CD14-positive monocyte (primary cell): ENCODE data around the gene DPP6. TPM values are rescaled to one million over a fixed set of nuclear protein-coding genes. Genes with fewer than 3 reads are reported as not detected.

ENCODE experiments used
- DNase-seq, 3 donors: peaks; one replicate each; pipeline ENCODE4 v3.0.0-alpha.2; 2011 to 2022
- H2AFZ ChIP-seq: 2 replicates; pipeline ENCODE4 v1.6.0; 2012; ENCODE audit warnings: mild to moderate bottlenecking, low read depth, low read length, inconsistent platforms; ENCODE audit not compliant: insufficient read depth, poor library complexity, severe bottlenecking
- H3K27ac ChIP-seq, 2 donors: 1 replicate in 1 of 2; 2 replicates in 1 of 2; pipeline ENCODE4 v1.5.1; 2012 to 2013; ENCODE audit warnings: low read length in 2 of 2, control low read depth in 1 of 2, inconsistent platforms in 1 of 2, low read depth in 1 of 2, mild to moderate bottlenecking in 1 of 2
- H3K27me3 ChIP-seq, 2 donors: one replicate each; pipeline versions ENCODE4 v1.6.0 to v1.6.1; 2011 to 2013; ENCODE audit warnings: low read length in 2 of 2; ENCODE audit not compliant: control insufficient read depth in 2 of 2, insufficient read depth in 2 of 2
- H3K36me3 ChIP-seq, 2 donors: replicated peaks in 1 of 2; 1 replicate in 1 of 2; 2 replicates in 1 of 2; pipeline versions ENCODE4 v1.5.1 to v1.6.1; 2012 to 2013; ENCODE audit warnings: low read length in 2 of 2, control low read depth in 1 of 2, inconsistent platforms in 1 of 2, mild to moderate bottlenecking in 1 of 2; ENCODE audit not compliant: insufficient read depth in 2 of 2, control insufficient read depth in 1 of 2
- H3K4me1 ChIP-seq, 2 donors: 1 replicate in 1 of 2; 2 replicates in 1 of 2; pipeline versions ENCODE4 v1.5.1 to v1.6.1; 2012 to 2013; ENCODE audit warnings: low read length in 2 of 2, control low read depth in 1 of 2, inconsistent platforms in 1 of 2, mild to moderate bottlenecking in 1 of 2, moderate library complexity in 1 of 2; ENCODE audit not compliant: insufficient read depth in 2 of 2, control insufficient read depth in 1 of 2
- H3K4me2 ChIP-seq: replicated peaks from 2 replicates; pipeline ENCODE3; 2012; ENCODE audit warnings: low read length, moderate library complexity, mild to moderate bottlenecking; ENCODE audit not compliant: poor library complexity, severe bottlenecking; ENCODE audit errors: extremely low read depth
- H3K4me3 ChIP-seq, 3 experiments: fragments of 200-600 bp in 1 of 3; sonication (generic) in 1 of 3; replicated peaks in 1 of 3; 1 replicate in 2 of 3; 2 replicates in 1 of 3; pipeline ENCODE4 v1.5.1; 2011 to 2013; ENCODE audit warnings: low read length in 3 of 3, mild to moderate bottlenecking in 3 of 3, control low read depth in 2 of 3, low read depth in 2 of 3, inconsistent platforms in 1 of 3, moderate library complexity in 1 of 3
- H3K79me2 ChIP-seq: 2 replicates; pipeline ENCODE4 v1.6.0; 2012; ENCODE audit warnings: mild to moderate bottlenecking, control low read depth, inconsistent platforms, low read length, moderate library complexity; ENCODE audit not compliant: insufficient read depth
- H3K9ac ChIP-seq: 2 replicates; pipeline ENCODE4 v1.6.0; 2017; ENCODE audit warnings: low read length, mild to moderate bottlenecking; ENCODE audit not compliant: insufficient read depth, poor library complexity, severe bottlenecking
- H3K9me3 ChIP-seq, 2 donors: replicated peaks in 1 of 2; 1 replicate in 1 of 2; 2 replicates in 1 of 2; pipeline versions ENCODE4 v1.5.1 to v1.6.1; 2012 to 2013; ENCODE audit warnings: low read length in 2 of 2, control low read depth in 1 of 2; ENCODE audit not compliant: control insufficient read depth in 1 of 2, insufficient read depth in 1 of 2
- H4K20me1 ChIP-seq: 2 replicates; pipeline ENCODE4 v1.6.0; 2012; ENCODE audit warnings: mild to moderate bottlenecking, low read length, control low read depth, moderate library complexity; ENCODE audit not compliant: insufficient read depth
- H3K27ac Mint-ChIP-seq, 7 donors: one replicate each; pipeline ENCODE4 v1.8.0; 2020; ENCODE audit warnings: mild to moderate bottlenecking in 7 of 7, mixed read lengths in 7 of 7, moderate library complexity in 6 of 7, inconsistent platforms in 2 of 7
- H3K27me3 Mint-ChIP-seq, 3 donors: one replicate each; pipeline ENCODE4 v1.8.0; 2021 to 2022; ENCODE audit warnings: low read depth in 3 of 3, mild to moderate bottlenecking in 3 of 3, mixed read lengths in 3 of 3, moderate library complexity in 3 of 3, inconsistent platforms in 1 of 3
- H3K36me3 Mint-ChIP-seq, 2 donors: one replicate each; pipeline ENCODE4 v1.8.0; 2020; ENCODE audit warnings: mixed read lengths in 2 of 2, inconsistent platforms in 1 of 2, mild to moderate bottlenecking in 1 of 2
- H3K4me1 Mint-ChIP-seq: one replicate; pipeline ENCODE4 v1.8.0; 2020; ENCODE audit warnings: mild to moderate bottlenecking, mixed read lengths
- H3K4me3 Mint-ChIP-seq, 2 donors: one replicate each; pipeline ENCODE4 v1.8.0; 2020; ENCODE audit warnings: mild to moderate bottlenecking in 2 of 2, mixed read lengths in 2 of 2, moderate library complexity in 1 of 2
- H3K9me3 Mint-ChIP-seq, 7 donors: one replicate each; pipeline ENCODE4 v1.8.0; 2020 to 2022; ENCODE audit warnings: mixed read lengths in 7 of 7, mild to moderate bottlenecking in 6 of 7, moderate library complexity in 6 of 7, inconsistent platforms in 2 of 7
- WGBS: methylation state at CpG from one replicate; pipeline ENCODE4 v1.1.5; 2013; ENCODE audit warnings: missing lambda C conversion rate; ENCODE audit not compliant: insufficient coverage; 5-methylcytosine and 5-hydroxymethylcytosine counted together
- intact Hi-C, 2 donors: fragments of 100-400 bp; cut with micrococcal nuclease; formaldehyde crosslinking; loops; one replicate each; pipeline versions ENCODE4 v1.15.0 to v1.15.1; 2023
- polyA plus RNA-seq, 3 donors: library from polyadenylated mRNA; depleted of rRNA in 1 of 3; unstranded in 2 of 3; stranded (reverse) in 1 of 3; fragments of 300-500 nt in 2 of 3; fragments of >200 nt in 1 of 3; fragmentation: Illumina TruSeq in 2 of 3; gene quantifications; 1 replicate in 2 of 3; 2 replicates in 1 of 3; pipeline ENCODE4 v1.2.3, GENCODE V29; 2012 to 2021
- TF ChIP-seq, protein P1 (sequence below): fragments of 200-600 bp; IDR thresholded peaks from one replicate; pipeline ENCODE4 v1.8.0; 2022; ENCODE audit warnings: antibody characterized with exemption, mild to moderate bottlenecking

Gene DPP6
- polyA plus RNA-seq, 3 donors: not detected

DNA sequence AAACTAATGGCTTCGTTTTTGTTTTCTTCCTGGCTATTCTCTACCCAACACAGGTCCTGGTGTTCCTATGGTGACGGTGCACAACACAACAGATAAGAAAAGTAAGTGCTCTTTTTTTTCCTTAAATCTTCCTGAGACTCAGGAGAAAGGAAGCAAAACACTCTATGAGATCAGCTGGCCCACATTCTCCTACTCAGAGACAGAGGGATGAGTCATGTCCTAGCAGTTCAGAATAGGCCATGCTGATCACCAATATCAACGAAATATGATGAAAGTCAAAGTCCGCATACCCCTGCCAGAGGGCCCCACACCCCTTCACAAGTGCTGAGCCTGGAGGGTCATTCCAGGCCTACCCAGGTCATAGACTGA, 801.5 kb downstream of the DPP6 start:
- peaks cover 2 to 4% (median 2%) of the 10 kb centered on the region in 3 donors for H3K27me3 Mint-ChIP-seq
- H3K9me3 ChIP-seq: peaks cover 8 to 23% of the 10 kb centered on the region in 2 donors

DNA sequence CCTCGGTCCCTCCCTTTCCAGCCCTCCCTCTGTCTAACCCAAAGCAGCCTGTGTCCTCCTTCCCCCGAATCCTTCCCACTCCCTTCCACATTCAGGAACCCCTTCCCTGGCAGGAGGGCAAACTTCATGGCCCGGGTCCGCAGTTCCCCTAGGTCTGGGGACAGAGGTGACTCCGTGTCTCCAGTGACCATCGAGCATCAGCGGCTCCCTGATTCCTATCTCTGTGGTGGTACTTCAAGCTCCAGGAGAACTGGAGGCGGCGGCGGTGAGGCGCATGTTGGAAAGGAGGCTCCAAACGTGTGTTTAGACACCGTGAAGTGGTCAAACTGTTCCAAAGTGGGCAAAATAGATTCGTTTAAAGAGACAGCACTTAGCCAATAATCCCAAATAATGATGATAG, 802.6 kb downstream of the DPP6 start:
- H3K27me3 Mint-ChIP-seq: peaks cover 0 to 4% (median 2%) of the 10 kb centered on the region in 3 donors
- H3K36me3 Mint-ChIP-seq: no peaks in the 10 kb centered on the region
- H3K27ac Mint-ChIP-seq: no peak overlapping the region
- H3K4me3 ChIP-seq: no peak overlapping the region
- no peaks in the 10 kb centered on the region for H3K36me3 ChIP-seq
- H3K9ac ChIP-seq: no peak overlapping the region
- no peak overlapping the region for H2AFZ ChIP-seq
- H3K9me3 Mint-ChIP-seq: peaks cover 6 to 26% (median 10%) of the 10 kb centered on the region in 7 donors
- DNase-seq: no peak
- H4K20me1 ChIP-seq: no peaks in the 10 kb centered on the region
- H3K4me1 ChIP-seq: no peaks in the 10 kb centered on the region
- no peak overlapping the region for H3K4me2 ChIP-seq
- no peak overlapping the region for H3K27ac ChIP-seq
- WGBS: 96% methylated on average over 6 of the region's 14 CpGs
- no peak overlapping the region for H3K4me3 Mint-ChIP-seq
- H3K79me2 ChIP-seq: no peaks in the 10 kb centered on the region
- H3K9me3 ChIP-seq: peaks cover 8 to 23% of the 10 kb centered on the region in 2 donors
- intact Hi-C loops: no loop called here
- TF ChIP-seq, protein P1, sequence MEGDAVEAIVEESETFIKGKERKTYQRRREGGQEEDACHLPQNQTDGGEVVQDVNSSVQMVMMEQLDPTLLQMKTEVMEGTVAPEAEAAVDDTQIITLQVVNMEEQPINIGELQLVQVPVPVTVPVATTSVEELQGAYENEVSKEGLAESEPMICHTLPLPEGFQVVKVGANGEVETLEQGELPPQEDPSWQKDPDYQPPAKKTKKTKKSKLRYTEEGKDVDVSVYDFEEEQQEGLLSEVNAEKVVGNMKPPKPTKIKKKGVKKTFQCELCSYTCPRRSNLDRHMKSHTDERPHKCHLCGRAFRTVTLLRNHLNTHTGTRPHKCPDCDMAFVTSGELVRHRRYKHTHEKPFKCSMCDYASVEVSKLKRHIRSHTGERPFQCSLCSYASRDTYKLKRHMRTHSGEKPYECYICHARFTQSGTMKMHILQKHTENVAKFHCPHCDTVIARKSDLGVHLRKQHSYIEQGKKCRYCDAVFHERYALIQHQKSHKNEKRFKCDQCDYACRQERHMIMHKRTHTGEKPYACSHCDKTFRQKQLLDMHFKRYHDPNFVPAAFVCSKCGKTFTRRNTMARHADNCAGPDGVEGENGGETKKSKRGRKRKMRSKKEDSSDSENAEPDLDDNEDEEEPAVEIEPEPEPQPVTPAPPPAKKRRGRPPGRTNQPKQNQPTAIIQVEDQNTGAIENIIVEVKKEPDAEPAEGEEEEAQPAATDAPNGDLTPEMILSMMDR: no peak
- H3K27me3 ChIP-seq: no peaks in the 10 kb centered on the region
- no peaks in the 10 kb centered on the region for H3K4me1 Mint-ChIP-seq

More for the DNA sequence above, 801.5 kb downstream of the DPP6 start:
- no peak for DNase-seq
- no peaks in the 10 kb centered on the region for H4K20me1 ChIP-seq
- H3K4me3 ChIP-seq: no peak overlapping the region
- H3K4me2 ChIP-seq: no peak overlapping the region
- no peak overlapping the region for H3K27ac ChIP-seq
- TF ChIP-seq, protein P1: no peak
- H3K4me1 Mint-ChIP-seq: no peaks in the 10 kb centered on the region
- H3K9me3 Mint-ChIP-seq: peaks cover 6 to 26% (median 10%) of the 10 kb centered on the region in 7 donors
- H3K27me3 ChIP-seq: no peaks in the 10 kb centered on the region
- WGBS: 90% methylated on average over 2 of the region's 4 CpGs
- H3K79me2 ChIP-seq: no peaks in the 10 kb centered on the region
- no peak overlapping the region for H2AFZ ChIP-seq
- no peak overlapping the region for H3K9ac ChIP-seq
- intact Hi-C loops: no loop called here
- no peaks in the 10 kb centered on the region for H3K36me3 Mint-ChIP-seq
- H3K27ac Mint-ChIP-seq: no peak overlapping the region
- no peaks in the 10 kb centered on the region for H3K4me1 ChIP-seq
- H3K36me3 ChIP-seq: no peaks in the 10 kb centered on the region
- H3K4me3 Mint-ChIP-seq: no peak overlapping the region
